Cerebellar cortex (tissue), 1 donor: Measurements from ENCODE around the gene FAR2.
"Not testable (repeated sequence)": the region's sequence is repeated elsewhere in the genome, so short reads cannot be mapped to it uniquely, and the experiment has no call there.

Source experiments
- DNase-seq: peaks from one replicate; pipeline ENCODE4 v3.0.0-alpha.2; 2015; ENCODE audit warnings: low spot score

FAR2 gene

DNA sequence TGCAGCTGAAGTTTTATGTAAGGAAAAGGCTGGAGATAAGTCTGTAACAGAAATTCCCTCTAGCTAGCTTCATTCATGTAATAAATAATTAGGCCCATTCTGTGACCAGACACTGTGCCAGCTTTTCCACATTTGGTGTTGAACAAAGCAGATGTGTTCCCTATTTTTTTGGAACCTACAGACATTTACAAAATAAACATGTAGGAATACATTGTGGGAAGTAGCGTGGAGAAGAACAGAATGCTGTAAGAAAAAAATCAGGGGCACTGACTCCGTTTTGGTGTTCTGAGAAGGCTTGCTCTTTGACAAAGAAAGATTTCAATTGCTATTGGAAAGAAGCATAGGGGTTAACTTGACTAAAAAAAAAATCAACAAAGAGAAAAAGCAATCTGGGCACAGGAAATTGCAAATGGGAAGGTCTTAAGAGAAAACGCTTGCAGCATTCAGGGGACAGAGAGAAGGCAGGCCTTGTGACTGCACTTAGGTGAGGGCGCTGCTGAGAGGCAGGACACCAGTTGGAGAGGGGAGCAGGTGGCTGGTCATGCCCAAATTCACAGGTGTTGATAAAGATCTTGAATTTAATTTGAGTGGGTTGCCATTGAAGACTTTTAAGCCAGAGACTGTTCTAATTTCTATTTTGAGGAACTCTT lies 4.0 kb downstream of the FAR2 start:
- DNase-seq = peak; percentile 59

DNA sequence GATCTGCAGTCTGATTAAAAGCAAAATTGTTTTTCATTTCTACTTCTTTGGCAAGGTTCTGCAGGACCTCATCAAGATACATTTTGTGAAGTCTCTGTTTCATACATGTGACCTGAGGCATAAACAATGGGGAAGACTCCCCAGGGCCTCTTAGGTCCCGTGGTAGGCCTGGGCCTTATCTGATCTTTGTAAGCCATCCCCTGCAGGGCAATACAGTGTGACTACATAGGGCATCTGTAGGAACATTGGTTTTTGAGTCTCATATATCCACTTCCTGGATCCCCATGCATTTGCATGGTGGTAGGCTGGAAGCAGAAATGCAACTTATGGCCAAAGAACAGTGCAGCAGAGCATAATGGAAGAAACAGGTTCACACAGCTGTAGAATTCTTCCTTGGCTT lies 6.0 kb downstream of the FAR2 start:
- DNase-seq = no peak

GRCh38 chr12:29157486-29157946 lies 8.4 kb downstream of the FAR2 start:
- DNase-seq = no peak

DNA sequence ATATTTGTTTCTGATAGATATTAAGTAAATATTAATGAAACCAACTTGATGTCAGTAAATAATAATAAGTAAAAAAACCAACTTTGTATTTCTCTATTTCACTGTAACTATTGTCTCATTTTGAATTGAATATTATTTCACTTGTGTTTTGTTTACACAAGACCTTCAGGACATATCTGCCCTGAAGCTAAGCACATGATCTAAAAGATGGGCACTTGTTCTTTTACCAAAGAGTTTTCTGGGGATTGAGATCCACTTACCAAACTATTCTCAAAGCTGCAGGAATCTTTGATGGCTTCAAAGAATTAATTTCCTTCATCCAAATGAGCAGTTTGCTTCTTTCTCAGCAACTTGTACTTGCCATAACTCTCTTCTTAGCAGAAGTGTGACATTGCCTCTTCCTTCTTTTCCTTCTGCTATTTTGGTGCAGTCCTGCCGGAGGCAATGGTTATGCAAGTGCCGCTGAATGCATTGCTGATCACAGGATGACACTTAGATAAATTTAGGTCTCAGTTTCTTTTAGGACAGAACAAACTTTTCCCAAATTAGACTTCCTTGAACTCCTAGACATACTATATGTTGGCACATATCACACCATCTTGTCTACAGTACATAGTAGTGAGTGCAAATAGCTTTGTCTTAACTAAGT lies 9.2 kb downstream of the FAR2 start:
- no peak for DNase-seq

GRCh38 chr12:29159661-29160060 lies 10.6 kb downstream of the FAR2 start:
- DNase-seq = no peak

GRCh38 chr12:29160230-29160629 lies 11.2 kb downstream of the FAR2 start:
- no peak for DNase-seq

DNA sequence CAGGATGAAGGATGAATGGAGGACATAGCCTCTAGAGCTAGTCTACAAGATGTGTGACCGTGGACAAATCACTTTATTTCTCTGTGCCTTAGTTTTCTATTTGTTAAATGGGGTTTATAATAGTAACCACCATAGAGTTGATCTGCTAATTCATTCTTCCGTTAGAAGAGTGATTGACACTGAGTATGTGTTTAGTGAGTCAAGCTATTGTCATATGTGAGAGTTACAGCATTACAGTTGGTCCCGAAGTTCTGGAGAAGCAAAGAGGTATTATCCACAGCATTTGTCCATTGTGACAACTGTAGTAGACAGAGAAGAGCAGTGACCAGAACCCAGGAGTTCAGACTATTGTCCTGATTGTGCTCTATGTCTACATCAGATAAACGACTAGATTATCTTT lies 14.1 kb downstream of the FAR2 start:
- no peak for DNase-seq

DNA sequence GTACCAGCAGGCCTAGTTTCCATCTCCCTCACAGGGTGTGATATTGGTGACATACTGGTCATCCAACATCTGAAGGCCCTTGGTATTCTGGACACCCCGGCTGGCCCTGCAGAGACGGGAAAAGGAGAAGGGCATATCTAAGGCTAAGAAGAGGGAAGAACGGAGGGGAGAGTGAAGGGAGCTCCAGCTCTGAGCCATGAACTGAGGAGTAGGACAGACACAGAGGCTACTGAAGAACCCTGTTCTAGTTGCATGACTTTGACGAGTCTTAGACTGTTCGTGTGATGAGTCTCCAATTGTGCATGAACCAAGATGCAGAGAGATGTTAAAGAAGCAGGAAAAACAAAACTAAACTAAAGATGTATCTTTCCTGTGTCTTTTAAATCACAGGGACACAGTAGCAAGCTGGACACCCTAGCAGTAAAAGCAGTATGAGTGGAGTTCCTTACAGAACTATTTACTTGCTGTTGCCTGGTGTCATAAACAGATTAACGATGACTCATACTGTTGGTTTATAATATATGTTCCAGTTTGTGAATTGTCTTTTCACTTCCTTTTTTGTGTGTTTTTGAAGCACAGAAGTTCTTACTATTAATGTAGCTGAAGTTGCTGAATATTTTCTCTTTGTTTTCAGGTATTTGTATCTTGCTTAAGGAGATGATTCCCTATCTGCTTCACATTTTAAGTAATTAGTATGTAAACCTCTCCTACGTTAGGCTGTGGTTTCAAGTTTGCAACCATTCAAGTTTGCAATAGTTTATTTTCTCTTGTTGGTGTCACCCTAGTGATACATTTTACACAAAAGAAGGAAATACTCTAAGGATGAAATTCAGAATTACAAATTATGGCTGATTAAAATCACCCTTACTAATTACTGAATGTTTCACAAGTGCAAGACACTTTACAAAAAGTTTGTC lies 15.7 kb downstream of the FAR2 start:
- DNase-seq = no peak

DNA sequence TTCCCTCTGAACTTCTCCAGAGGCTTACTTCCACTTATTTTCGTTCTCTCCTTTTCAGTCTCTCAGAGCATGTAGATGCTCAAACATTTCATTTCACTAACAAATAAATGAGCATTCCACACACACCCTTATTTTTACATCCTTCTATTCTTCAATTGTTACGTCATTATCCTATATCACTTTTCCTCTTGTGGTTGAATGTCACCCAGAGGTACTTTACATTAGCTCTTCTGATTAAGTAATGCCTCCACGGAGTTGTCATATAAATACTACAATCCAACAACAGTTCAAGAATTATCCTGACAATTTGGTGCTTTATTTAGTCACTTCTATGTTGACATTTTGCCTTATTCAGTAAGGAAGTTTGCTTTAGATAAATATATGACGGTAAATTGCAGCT lies 18.4 kb downstream of the FAR2 start:
- no peak for DNase-seq

DNA sequence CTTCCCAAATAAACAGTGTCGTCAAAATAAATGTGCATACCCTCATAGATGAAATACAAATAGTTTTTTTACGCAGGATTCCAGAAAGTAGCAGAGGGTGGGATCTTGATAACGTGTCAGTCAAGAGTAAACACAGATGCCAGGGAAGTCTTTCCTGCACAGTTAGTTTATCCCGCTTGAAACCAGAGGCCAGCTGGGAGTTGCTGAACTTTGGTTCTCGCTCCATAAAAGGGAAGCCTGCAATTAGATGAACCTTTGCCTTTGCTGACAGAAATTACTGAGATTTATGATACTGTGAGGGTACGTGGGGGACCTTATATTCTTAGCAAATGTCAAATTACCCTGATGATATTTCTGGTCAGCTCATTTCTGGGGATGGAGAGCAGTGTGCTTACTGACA lies 18.9 kb downstream of the FAR2 start:
- no peak for DNase-seq

GRCh38 chr12:29169978-29170377 lies 20.9 kb downstream of the FAR2 start:
- DNase-seq = not testable (repeated sequence)

DNA sequence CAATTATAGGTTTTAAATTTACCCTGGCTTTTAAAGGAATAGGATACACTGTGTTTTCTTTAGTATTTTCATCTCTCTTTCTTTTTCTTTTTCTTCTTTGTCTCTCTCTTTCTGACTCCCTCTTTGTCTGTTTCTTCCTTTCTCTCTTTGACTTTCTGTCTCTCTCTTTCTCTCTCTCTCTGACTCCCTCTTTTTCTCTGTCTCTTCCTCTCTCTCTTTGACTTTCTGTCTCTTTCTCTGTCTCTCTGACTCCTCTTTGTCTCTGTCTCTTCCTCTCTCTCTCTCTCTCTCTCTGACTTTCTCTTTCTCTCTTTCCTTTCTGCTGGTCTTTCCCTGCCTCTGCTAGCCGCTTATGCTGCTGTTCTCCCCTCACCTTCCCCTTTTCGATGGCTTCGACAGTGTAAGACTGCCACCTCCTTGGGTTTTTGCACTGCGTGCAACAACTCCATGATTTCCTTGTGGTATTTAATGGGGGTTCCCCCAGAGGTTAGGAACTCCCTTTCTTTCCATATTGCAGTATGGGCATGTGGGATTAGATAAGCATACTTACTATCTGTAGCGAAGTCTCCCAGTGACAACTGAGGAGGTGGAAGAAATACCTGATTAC lies 21.5 kb downstream of the FAR2 start:
- DNase-seq = not testable (repeated sequence)

- DNase-seq = no peak
Observed at GRCh38 chr12:29171421-29172258, 22.6 kb downstream of the FAR2 start.

DNA sequence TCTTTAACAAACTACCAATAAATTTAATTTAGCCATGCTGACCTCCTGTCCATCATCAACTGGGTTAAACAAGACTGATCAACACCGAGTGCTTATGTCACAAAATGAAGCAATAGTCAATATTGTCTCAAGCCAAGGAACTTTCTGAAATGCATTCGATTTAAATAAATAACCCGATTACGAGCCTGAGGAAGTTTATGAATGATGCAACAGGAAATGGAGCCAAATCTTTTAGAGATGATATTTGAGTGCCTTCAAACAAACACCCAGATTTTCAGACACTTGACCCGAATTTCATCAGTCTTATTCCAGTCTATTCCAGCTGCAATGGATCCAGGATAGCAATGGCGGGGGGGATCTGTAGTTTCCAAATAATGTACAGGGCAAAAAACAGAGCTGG lies 27.9 kb downstream of the FAR2 start:
- no peak for DNase-seq

DNA sequence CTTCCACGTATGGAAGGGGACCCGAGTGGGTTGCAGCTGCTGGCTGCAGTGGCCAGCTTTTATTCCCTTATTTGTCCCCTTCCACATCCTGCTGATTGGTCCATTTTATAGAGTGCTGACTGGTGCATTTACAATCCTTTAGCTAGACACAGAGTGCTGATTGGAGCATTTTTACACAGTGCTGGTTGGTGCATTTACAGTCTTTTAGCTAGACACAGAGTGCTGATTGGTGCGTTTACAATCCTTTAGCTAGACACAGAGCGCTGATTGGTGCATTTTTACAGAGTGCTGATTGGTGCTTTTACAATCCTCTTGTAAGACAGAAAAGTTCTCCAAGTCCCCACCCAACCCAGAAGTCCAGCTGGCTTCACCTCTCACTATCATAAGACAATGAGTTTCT lies 33.2 kb downstream of the FAR2 start:
- not testable (repeated sequence) for DNase-seq

DNA sequence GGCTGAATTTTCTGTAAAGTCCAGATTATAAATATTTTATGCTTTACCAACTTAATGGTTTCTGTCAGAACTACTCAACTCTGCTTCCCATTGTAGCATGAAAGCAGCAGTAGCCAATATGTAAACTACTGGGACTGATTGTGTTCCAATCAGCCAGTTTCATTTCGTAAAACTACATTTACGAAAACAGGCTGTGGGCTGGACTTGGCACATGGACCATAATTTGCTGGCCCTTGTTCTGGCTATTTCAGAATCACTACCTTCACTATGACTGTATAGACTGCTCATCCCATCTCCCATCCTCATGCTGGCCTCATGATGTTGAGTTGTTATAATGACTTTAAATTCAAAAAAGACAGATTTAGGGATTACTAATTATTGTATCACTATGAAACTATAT lies 38.7 kb downstream of the FAR2 start:
- DNase-seq = no peak

DNA sequence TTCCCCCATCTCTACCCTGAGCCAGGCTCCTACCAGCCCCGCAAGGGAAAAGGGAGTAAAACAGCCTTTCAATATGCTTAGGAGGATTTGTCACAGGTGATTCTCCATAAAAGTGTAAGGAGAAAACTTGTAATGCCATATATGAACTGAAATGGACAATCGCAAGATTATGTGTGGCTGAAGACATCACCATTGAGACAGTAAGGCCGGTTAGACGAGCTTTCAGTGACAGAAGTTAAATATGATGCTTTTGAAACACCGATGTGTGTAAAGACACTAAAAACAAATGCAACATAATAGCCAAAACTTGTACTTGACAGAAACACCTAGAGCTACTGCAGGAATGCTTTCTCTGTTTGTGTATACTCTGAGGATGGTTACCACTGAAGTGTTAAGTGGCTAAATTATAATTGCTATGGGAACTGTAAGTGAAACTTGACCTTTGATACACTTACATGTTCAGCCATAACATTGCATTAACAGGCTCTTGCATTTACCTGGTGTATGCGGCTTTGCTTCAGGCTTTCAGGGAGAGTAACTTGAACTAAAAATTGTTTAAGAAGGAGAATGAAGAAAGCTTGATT lies 42.3 kb downstream of the FAR2 start:
- DNase-seq = no peak

DNA sequence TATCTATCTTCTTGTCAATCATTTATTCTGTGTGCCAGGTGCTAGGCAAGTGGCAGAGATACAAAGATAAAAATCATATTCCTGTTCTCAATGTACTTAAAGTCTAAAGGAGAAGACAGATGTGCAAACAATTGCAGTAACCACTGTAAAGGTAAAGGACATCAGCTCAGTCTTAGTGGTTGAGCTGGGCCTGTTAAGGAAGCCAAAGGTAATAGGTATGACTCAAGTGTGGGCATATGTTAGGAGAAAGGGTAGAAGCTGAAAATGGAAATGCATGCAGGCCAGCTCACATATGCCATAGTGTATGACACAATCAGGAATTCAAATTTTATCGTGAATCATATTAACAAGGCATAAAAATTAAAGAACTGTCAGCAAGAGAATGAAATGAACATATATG lies 49.8 kb downstream of the FAR2 start:
- DNase-seq = no peak

- DNase-seq = no peak
Observed at GRCh38 chr12:29200586-29200985, 51.5 kb downstream of the FAR2 start.

GRCh38 chr12:29201296-29201695 lies 52.2 kb downstream of the FAR2 start:
- no peak for DNase-seq

DNA sequence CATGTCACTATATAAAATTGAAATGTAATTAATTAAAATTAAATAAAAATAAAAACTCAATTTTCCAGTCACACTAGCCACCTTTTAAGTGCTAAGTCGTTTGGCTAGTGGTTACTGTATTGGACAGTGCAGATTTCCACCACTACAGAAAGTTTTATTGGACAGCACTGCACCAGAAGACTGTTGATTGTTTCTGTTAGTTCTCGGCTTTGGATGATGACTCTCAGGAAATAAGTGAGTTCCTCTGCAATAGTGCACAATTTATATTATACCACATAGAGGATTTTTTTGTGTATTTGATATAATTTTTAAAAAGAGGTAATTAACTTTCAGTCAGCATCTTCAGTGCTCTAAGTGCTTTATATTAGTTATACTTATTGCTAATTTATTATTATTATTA lies 52.7 kb downstream of the FAR2 start:
- DNase-seq = no peak
